ENCODE measurements around the gene RHOB.

Gene RHOB

DNA sequence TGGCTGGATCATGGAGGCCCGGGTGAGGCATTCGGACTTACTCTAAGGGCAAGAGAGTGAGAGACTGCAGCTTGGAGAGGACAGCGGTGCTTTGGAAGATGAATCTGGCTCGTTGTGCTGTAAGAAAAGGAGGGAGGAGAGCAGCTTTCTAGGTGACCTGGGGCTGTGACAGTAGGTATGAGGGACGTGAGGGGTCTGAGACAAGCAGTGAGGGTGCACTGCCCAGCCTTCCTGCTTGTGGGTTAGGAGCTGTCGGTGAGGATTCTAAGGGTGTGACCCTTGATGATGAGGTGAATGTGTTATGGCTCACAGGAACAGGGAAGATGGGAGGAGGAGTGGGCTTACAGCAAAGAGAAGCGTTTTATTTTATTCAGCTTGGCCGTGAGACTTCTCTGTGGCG lies 27.1 kb upstream of the RHOB start:
- Histone ChIP-seq H3K9ac (no peak overlapping the region), H3K36me3 (no peaks in the 10 kb centered on the region), H3K9me3 (replicated peaks in 1 of 11) (peaks cover 0 to 20% (median 9%) of the 10 kb centered on the region in 11 experiments; a peak in 15 of 22 replicates), H3K27ac (peak overlapping the region in 3 of 11 experiments; percentile 54 to 65 (median 61); a peak in 4 of 22 replicates), H3K27me3 (no peaks in the 10 kb centered on the region), H4K20me1 (no peaks in the 10 kb centered on the region), H3K4me1 (peaks cover 31 to 100% (median 41%) of the 10 kb centered on the region in 10 experiments), H3K4me2 (peak overlapping the region in 3 of 11 experiments; percentile 29 to 92 (median 69); a peak in 6 of 22 replicates), H3K4me3 (no peak overlapping the region)
- no peak for TF ChIP-seq Cebpa-rat (IDR thresholded peaks at IDR 0.05)

DNA sequence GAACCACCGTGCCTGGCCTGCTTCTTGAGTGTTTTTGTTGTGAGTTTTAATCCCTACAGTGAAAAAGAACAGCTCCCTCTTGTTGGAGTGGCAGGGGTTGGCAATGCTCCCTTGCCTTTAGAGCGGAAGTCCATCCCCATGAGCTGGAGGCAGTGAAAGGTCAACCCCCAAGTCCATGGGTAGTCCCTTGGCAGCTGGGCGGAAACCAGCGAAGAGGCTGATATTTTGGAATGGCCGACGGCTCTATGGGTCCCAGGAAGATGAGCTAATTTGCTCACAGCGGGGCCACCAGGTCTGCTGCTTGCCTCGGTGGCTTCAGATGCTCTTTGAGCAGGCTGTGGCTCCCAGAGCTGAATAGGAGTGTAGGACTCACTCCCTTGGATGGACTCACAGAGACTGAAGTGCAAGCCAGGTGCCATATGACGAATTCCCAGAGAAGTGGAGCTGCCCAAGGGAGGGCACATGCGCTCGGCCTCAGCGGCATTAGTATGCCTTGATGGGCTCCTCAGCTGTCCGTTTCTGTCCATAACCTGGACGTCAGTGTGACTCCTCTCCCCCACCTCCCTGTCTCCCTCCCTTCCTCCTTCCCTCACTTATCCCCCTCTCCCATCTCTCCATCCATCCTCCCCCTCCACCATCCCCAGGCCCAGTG lies 25.4 kb upstream of the RHOB start:
- H3K4me1 ChIP-seq = peaks cover 37 to 99% (median 45%) of the 10 kb centered on the region in 10 experiments
- H4K20me1 ChIP-seq = no peaks in the 10 kb centered on the region
- no peak overlapping the region for H3K4me3 ChIP-seq
- peaks cover 0 to 12% (median 0%) of the 10 kb centered on the region in 11 experiments; a peak in 5 of 22 replicates for H3K9me3 ChIP-seq (replicated peaks in 1 of 11)
- TF ChIP-seq Cebpa-rat (IDR thresholded peaks at IDR 0.05) = no peak
- no peaks in the 10 kb centered on the region for H3K27me3 ChIP-seq
- peak overlapping the region in 1 of 11 experiments; percentile 47; a peak in 1 of 22 replicates for H3K9ac ChIP-seq
- peak overlapping the region in 2 of 11 experiments; percentile 93; a peak in 2 of 22 replicates for H3K27ac ChIP-seq
- H3K36me3 ChIP-seq = no peaks in the 10 kb centered on the region
- peak overlapping the region in 4 of 11 experiments; percentile 90 to 93 (median 92); a peak in 6 of 22 replicates for H3K4me2 ChIP-seq

- no peak for TF ChIP-seq Cebpa-rat (IDR thresholded peaks at IDR 0.05)
- H3K4me2 ChIP-seq = peak overlapping the region in 4 of 11 experiments; percentile 90 to 93 (median 92); a peak in 8 of 22 replicates
- H4K20me1 ChIP-seq = no peaks in the 10 kb centered on the region
- H3K9me3 ChIP-seq (replicated peaks in 1 of 11) = peaks cover 0 to 12% (median 0%) of the 10 kb centered on the region in 11 experiments; a peak in 5 of 22 replicates
- peak overlapping the region in 2 of 11 experiments; percentile 93; a peak in 4 of 22 replicates for H3K27ac ChIP-seq
- peak overlapping the region in 1 of 11 experiments; percentile 47; a peak in 2 of 22 replicates for H3K9ac ChIP-seq
- no peaks in the 10 kb centered on the region for H3K27me3 ChIP-seq
- no peak overlapping the region for H3K4me3 ChIP-seq
- no peaks in the 10 kb centered on the region for H3K36me3 ChIP-seq
- peaks cover 32 to 99% (median 41%) of the 10 kb centered on the region in 10 experiments for H3K4me1 ChIP-seq
These were observed 24.9 kb upstream of the RHOB start for GRCh38 chr2:20421988-20422370.

GRCh38 chr2:20422402-20423271 lies 24.2 kb upstream of the RHOB start:
- H3K27me3 ChIP-seq = no peaks in the 10 kb centered on the region
- peaks cover 0 to 12% (median 0%) of the 10 kb centered on the region in 11 experiments; a peak in 5 of 22 replicates for H3K9me3 ChIP-seq (replicated peaks in 1 of 11)
- H3K9ac ChIP-seq = peak overlapping the region in 1 of 11 experiments; percentile 81; a peak in 3 of 22 replicates
- peak overlapping the region in 6 of 11 experiments; percentile 90 to 95 (median 92); a peak in 10 of 22 replicates for H3K4me2 ChIP-seq
- H3K36me3 ChIP-seq = no peaks in the 10 kb centered on the region
- H4K20me1 ChIP-seq = no peaks in the 10 kb centered on the region
- peak overlapping the region in 6 of 11 experiments; percentile 86 to 95 (median 93); a peak in 9 of 22 replicates for H3K27ac ChIP-seq
- H3K4me1 ChIP-seq = peaks cover 26 to 99% (median 37%) of the 10 kb centered on the region in 10 experiments
- no peak overlapping the region for H3K4me3 ChIP-seq
- TF ChIP-seq Cebpa-rat (IDR thresholded peaks at IDR 0.05) = no peak

GRCh38 chr2:20423359-20423758 lies 23.5 kb upstream of the RHOB start:
- H3K4me3 ChIP-seq = no peak overlapping the region
- TF ChIP-seq Cebpa-rat (IDR thresholded peaks at IDR 0.05) = no peak
- no peaks in the 10 kb centered on the region for H3K36me3 ChIP-seq
- H3K4me1 ChIP-seq = peaks cover 26 to 99% (median 40%) of the 10 kb centered on the region in 10 experiments
- peak overlapping the region in 8 of 11 experiments; percentile 66 to 95 (median 92); a peak in 11 of 22 replicates for H3K27ac ChIP-seq
- H3K27me3 ChIP-seq = no peaks in the 10 kb centered on the region
- H4K20me1 ChIP-seq = no peaks in the 10 kb centered on the region
- peaks cover 0 to 10% (median 0%) of the 10 kb centered on the region in 11 experiments; a peak in 5 of 22 replicates for H3K9me3 ChIP-seq (replicated peaks in 1 of 11)
- H3K9ac ChIP-seq = peak overlapping the region in 4 of 11 experiments; percentile 80 to 82 (median 81); a peak in 4 of 22 replicates
- peak overlapping the region in 7 of 11 experiments; percentile 89 to 95 (median 92); a peak in 13 of 22 replicates for H3K4me2 ChIP-seq

- H3K9me3 ChIP-seq (replicated peaks in 1 of 11) = peaks cover 0 to 5% (median 0%) of the 10 kb centered on the region in 11 experiments; a peak in 1 of 22 replicates
- no peaks in the 10 kb centered on the region for H4K20me1 ChIP-seq
- H3K27ac ChIP-seq = peak overlapping the region in 10 of 11 experiments; percentile 66 to 95 (median 89); a peak in 19 of 22 replicates
- peaks cover 26 to 99% (median 41%) of the 10 kb centered on the region in 10 experiments for H3K4me1 ChIP-seq
- peak overlapping the region in 4 of 10 experiments; percentile 28 to 62 (median 38); a peak in 6 of 20 replicates for H3K4me3 ChIP-seq
- peak overlapping the region; percentile 72 to 95 (median 90) for H3K4me2 ChIP-seq
- H3K27me3 ChIP-seq = no peaks in the 10 kb centered on the region
- H3K36me3 ChIP-seq = no peaks in the 10 kb centered on the region
- peak overlapping the region in 9 of 11 experiments; percentile 61 to 82 (median 80); a peak in 17 of 22 replicates for H3K9ac ChIP-seq
- TF ChIP-seq Cebpa-rat (IDR thresholded peaks at IDR 0.05) = no peak
These were observed 23.0 kb upstream of the RHOB start for GRCh38 chr2:20423847-20424246.

DNA sequence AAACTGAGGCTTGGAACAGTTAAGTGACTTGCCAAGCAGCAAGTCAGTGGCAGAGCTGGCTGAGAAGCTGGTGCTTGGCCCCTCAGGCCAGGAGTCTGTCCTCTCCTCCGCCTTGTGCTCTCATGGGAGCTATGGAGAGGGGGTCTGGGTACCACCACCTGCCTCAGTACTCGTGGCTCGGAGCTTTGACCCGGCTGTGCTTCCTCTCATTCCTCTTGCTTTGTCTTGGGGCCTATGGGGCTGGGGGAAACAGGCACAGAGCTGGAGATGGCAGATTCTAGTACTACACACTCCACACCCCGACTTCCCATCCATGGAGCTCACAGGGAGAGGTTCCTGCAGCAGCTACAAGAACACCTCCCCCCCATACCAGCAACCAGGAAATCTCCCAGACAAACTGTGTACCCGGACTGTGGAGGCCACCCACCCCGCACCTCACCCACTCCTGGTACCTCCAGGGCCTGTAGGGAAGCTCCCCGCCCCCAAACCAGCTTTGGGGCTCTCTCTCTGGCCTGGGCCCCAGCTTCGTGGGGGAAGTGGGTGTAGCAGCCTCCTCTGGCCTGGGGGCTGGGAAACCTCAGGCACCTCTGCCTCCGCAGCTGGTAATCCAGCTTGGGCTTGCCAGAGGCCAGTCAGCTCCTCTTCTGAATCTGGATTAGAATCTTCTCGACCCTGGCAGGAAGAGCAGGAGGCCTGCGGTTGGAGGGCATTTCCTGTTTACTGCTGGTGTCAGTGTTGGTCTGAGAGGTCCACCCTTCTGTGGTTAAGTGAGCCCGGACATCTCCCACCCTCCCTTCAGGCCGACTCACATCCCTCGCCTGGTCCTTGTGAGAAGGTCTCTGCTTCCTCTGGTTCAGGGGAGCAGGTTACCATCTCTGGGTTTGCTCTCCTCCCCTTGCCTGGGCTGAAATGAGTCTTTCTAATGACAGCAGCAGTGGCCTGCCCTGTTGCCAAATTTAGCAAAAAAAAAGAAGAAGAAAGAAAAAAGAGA lies 22.3 kb upstream of the RHOB start:
- Histone ChIP-seq H4K20me1 (no peaks in the 10 kb centered on the region), H3K9ac (peak overlapping the region; percentile 56 to 82 (median 75); a peak in 21 of 22 replicates), H3K36me3 (no peaks in the 10 kb centered on the region), H3K27me3 (no peaks in the 10 kb centered on the region), H3K4me1 (peaks cover 26 to 99% (median 45%) of the 10 kb centered on the region in 10 experiments), H3K27ac (peak overlapping the region; percentile 58 to 95 (median 86)), H3K4me2 (peak overlapping the region; percentile 72 to 95 (median 90)), H3K4me3 (peak overlapping the region in 6 of 10 experiments; percentile 28 to 62 (median 44); a peak in 13 of 20 replicates), H3K9me3 (replicated peaks in 1 of 11) (no peaks in the 10 kb centered on the region)
- no peak for TF ChIP-seq Cebpa-rat (IDR thresholded peaks at IDR 0.05)

All from BLaER1 treated with 17β-estradiol and CSF1 and Interleukin-3, amounts not matched to agents 10 nM and 100 nM (cell line).